Measurements from ENCODE around the gene RNF152. TPM values are rescaled to one million over a fixed set of nuclear protein-coding genes. Genes with fewer than 3 reads are reported as not detected.

Gene RNF152
- total and polyA plus RNA-seq, 2 of the 4 experiments (the other 2 are of a cell fraction): 7.5 to 18.5 TPM

- H3K4ac ChIP-seq (ENCODE audit: low read depth, low read length): no peak overlapping the region
- dilution Hi-C loops (cut with HindIII; ENCODE audit: low sequenced_read_pairs, unreplicated experiment): no loop called here
- H3K18ac ChIP-seq (ENCODE audit: low read depth, low read length): no peak overlapping the region
- H3K4me3 ChIP-seq (ENCODE audit: insufficient read depth, low read depth, low read length): no peak overlapping the region
- no peak overlapping the region for H4K91ac ChIP-seq (ENCODE audit: insufficient read depth, low read depth, low read length)
- no peak overlapping the region for H3K14ac ChIP-seq (replicated peaks; ENCODE audit: low read depth, low read length)
- no peak overlapping the region for H2BK15ac ChIP-seq (ENCODE audit: low read depth, low read length)
- H3K9me3 ChIP-seq (ENCODE audit: control insufficient read depth, insufficient read depth, low read length): no peaks in the 10 kb centered on the region
- no TSS peak for BruUV-seq (replicated peaks)
- DNase-seq: no peak
- H3K27ac ChIP-seq (ENCODE audit: insufficient read depth, low read length): no peak overlapping the region
- H3K9me1 ChIP-seq (ENCODE audit: insufficient read depth, low read length): peaks cover 7% of the 10 kb centered on the region
- H2BK20ac ChIP-seq (ENCODE audit: low read depth, low read length): no peak overlapping the region
- H3K4me2 ChIP-seq (ENCODE audit: low read depth, low read length): no peak overlapping the region
- intact Hi-C loops (cut with micrococcal nuclease): no loop called here
- no peak for ATAC-seq (ENCODE audit: low read depth)
- no peak overlapping the region for H4K5ac ChIP-seq (ENCODE audit: low read depth, low read length)
- no peaks in the 10 kb centered on the region; the same call in none of the 2 replicates for H4K20me1 ChIP-seq (ENCODE audit: insufficient read depth, low read length)
- no peak overlapping the region for H2AK5ac ChIP-seq (ENCODE audit: low read depth, low read length)
- 91% methylated on average over 5 of the region's 7 CpGs; no CpG with 5 or more reads in 1 of the 2 experiments for WGBS, 2 experiments (ENCODE audit: extremely low coverage in 2 of 2, insufficient read length in 1 of 2)
- no peak overlapping the region for H3K23ac ChIP-seq (ENCODE audit: low read depth, low read length)
- no peak overlapping the region for H2BK5ac ChIP-seq (ENCODE audit: low read depth, low read length, poor library complexity, severe bottlenecking)
- no peak overlapping the region for H4K8ac ChIP-seq (ENCODE audit: low read depth in 2 of 2, low read length in 2 of 2)
- H2AFZ ChIP-seq (replicated peaks; ENCODE audit: low read length, poor library complexity): no peak overlapping the region
- H3K9ac ChIP-seq (ENCODE audit: low read depth, low read length): no peak overlapping the region
- no peak overlapping the region for H3K56ac ChIP-seq (ENCODE audit: extremely low read depth, insufficient read depth, low read length)
- H3K36me3 ChIP-seq (ENCODE audit: control insufficient read depth, insufficient read depth, low read length): no peaks in the 10 kb centered on the region; the same call in 1 of the 2 replicates
- no peak overlapping the region for H2AK9ac ChIP-seq (replicated peaks; ENCODE audit: low read depth, low read length, poor library complexity)
- H3K27me3 ChIP-seq (ENCODE audit: control insufficient read depth, insufficient read depth, low read length): no peaks in the 10 kb centered on the region
- no peak overlapping the region for H2BK120ac ChIP-seq (ENCODE audit: low read depth, low read length)
- ChIA-PET POLR2A (ENCODE audit: unreplicated experiment) (no interaction called here), CTCF (no interaction called here)
- peaks cover 2% of the 10 kb centered on the region for H3K4me1 ChIP-seq (ENCODE audit: control insufficient read depth, insufficient read depth, low read length)
- peaks cover 40 to 56% of the 10 kb centered on the region in 2 experiments for H3K79me1 ChIP-seq (ENCODE audit: low read depth in 1 of 2, low read length in 2 of 2)
- TF ChIP-seq MXI1 (IDR thresholded peaks at IDR 0.05; ENCODE audit: borderline replicate concordance, low read depth, low read length) (no peak), MAFK (IDR thresholded peaks at IDR 0.05; ENCODE audit: low read depth, low read length) (no peak)
- in situ Hi-C loops (cut with MboI; ENCODE audit: low sequenced_read_pairs): no loop called here
Measured at GRCh38 chr18:61847164-61847791, 45.5 kb downstream of the RNF152 start.

All from IMR-90 (cell line).